HG03039 (cell line): ENCODE data around the gene GMPR.

Source experiments
- ATAC-seq: cut with Tn5 transposase; IDR thresholded peaks from one replicate; pipeline ENCODE4 v1.9.1; 2021; ENCODE audit warnings: mild to moderate bottlenecking, moderate library complexity; ENCODE audit not compliant: unreplicated experiment

Gene GMPR

DNA sequence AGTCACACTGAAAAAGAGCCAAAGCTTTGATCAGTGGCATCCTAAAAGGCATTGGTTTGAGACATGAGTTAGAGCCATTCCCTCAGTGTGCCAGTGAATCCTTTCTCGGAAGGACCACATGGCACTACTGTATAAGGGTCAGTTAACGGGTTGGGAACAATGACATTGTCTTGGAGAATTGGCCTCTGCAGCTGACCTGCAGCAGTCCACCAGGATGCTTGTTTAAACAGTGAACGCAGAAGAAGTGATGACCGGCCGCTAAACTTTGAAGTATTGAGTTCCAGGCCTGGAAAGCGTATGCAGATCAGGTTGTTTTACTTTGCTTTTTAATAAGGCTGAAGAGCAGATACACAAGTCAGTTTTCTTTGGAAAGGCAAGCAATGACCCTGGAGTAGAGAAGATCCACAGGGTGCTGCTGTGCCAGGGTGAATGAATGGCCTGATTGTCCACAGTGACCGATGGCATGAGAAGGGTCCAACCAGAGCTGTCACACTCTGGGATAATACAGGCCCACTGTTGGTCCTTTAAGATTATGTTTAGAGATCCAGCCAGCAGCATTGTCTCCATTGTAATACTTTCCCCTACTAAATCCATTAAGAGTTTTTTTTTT lies 57.8 kb downstream of the GMPR start:
- ATAC-seq = no peak

DNA sequence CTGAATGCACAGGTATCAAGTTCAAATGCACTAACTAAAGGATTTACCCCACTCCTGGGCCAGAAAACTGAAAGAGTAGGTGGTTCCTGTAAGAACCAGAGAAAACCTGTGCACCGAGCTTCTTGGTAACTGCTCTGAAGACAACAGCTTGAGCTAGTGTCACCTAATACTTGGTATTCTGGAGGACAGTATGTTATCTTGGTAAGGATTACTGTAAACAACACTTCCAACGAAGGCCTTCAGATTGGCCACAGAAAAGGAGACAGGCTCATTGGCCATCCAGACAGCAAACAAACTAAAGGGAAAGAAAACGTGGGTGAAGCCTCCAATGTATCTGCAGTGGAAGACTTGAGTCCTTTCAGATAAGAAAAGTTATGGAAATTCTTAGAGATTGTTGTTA lies 61.5 kb downstream of the GMPR start:
- ATAC-seq = no peak

DNA sequence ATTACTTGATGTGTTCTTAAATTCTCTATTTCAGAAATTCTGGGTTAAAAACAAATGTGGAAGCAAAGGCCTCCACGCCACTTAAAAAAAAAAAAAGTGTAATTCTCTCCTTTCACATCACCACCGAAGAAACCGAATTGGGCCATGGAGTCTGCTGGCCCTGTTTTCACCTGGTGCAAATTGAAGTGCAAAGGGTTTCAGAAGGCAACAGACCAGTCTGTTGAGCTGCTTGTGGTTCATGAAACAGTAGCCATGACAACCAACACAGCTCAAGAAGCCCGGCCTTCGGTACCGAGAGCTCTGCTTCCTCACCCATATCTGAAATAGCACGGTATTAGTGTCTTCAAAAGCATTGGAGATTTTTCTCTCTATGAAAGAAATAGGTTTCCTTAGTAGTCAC lies 63.1 kb downstream of the GMPR start:
- ATAC-seq = peak; percentile 65

DNA sequence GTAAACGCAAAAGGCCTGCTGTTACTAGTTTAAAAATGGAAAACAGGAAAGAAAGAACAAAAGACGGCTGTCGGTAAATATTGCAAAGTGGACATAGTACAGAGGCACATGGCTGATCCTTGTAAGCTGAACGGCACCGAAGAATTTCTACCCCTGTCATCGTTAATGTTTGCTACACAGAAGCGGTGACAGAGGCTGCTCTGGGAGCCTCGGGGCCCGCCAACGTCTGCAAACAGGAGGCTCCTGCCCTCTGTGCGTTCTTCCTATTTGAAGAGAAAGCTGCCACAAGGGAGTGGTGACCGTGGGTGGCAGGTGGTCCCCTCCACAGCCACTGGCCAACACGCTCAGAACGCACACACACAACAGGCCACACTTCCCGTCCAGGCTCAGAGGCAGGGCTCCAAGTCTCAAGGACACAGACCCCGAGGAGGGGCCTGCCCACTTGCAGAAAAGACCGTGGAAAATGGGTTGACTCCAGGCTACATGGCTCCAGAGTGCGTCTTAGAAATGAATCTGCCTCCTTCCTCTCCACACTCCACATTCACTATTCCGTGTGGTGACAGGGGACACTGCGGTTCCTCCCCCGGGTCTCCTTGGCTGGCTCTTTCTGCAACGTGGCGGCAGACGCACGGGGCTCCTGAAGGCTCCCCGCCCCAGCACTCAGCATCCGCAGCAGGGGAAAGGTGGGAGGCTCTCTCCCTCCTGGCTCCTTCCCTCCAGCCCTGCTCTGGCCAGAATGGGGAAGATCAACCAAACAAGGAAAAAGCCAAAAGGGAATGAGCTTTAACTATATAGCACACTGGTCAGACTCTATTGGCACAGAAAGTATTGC lies 64.5 kb downstream of the GMPR start:
- no peak for ATAC-seq

DNA sequence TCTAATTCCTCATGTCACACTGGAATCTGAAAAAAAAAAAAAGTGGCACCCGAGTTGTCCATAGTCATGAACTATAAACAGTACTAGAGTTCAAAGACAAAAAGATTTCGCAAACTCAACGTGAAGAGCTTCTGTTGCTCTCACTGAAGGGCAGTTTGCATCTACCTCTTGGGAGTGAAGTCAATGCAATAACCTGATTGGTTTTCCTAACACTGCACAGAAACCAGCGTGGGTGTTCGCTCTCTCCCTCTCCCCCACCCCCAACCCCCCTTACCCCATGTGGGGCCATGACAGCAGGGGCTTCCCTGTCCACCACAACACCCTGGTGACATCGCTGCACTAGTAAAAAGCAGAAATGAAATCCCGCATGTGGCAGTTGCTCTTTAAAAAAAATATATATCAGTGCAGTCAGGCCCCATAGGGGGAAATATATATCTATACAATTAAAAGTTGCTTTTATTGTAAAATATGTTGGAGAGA lies 66.9 kb downstream of the GMPR start:
- ATAC-seq = peak; percentile 85

DNA sequence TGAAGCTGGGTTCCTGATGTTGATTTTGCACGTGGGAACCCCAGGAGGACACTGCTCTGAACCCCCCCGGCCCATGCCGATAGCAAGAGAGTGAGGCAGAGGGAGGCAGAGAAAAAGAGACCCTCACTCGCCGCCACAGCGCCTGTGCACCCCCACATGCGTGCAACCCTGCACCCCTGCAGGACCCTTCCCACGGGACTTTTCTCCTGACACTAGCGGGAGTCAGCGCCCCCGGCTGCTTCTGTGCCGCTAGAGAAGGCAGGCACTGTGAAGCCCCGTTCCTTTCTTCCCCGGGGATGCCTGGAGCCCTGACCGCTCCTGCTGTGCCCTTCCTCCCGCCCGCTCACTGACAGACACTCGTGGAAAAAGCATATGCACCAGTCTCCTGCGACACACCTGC lies 67.4 kb downstream of the GMPR start:
- ATAC-seq = peak; percentile 9

DNA sequence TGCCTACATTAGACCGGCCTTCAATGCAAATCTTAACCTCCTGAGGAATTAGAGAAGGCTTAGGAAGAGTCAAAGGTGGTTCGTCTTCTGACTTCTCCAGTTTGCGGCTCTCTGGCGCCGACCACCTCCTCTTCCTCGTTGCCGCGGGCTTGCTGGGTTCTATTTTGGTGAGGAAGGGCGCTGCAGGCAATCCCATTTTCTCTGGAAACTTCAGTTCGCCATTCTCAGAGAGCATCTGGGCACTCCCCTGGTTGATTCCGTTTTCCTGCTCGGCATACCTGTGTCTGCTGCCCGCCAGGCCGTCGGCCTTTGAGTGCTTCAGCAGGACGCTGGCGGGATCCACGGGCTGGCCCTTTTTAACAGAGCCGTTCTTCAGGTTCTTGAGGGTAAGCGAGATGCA lies 67.9 kb downstream of the GMPR start:
- no peak for ATAC-seq

DNA sequence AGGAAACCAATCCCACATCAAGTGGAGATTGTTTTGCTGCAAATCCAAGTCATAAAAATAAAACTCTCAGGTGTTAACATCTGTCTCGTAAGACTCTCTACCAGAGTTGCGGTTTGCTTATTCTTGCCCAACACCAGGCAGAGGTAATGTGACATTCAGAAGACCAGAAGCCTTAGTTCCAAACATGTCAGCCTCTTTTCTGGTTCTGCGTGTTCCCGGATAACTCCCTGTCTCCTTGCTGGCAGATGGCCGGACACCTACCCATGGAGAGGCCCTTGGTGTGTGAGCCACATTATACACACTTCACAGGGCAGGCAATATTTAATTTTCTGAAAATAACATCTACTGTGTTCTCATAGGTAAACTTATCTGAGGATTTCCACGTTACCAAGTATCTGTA lies 73.4 kb downstream of the GMPR start:
- no peak for ATAC-seq

DNA sequence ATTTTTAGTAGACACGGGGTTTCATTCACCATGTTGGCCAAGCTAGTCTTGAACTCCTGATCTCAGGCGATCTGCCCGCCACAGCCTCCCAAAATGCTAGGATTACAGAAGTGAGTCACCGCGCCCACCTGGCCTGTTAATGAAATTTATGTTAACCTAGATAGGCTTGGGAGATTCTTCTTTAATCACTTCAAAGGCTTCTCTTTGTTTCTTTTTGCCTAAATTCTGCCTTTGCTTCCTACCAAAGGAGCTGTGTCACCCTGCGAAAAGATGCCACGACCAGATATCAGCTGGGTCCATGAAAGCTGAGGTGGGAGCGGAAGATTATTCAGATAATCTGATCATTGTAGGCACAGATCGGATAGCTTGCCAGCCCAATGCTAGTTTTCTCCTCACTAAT lies 75.3 kb downstream of the GMPR start:
- no peak for ATAC-seq

DNA sequence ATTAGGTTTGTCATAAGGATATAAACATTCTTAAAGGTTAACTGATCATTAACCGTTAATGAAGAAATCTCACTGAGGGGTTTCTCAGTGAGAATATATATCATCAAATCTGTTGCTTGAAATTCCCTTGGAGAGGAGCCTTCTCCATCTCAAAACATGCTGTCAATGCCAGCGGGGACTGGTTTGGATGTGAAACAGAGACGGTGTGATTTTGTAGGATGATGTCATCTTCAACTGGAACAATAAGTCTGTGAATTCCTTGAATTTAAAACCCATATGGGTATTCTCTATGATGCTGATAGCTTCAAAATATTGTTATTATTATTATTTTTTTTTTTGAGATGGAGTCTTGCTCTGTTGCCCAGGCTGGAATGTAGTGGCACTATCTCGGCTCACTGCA lies 75.9 kb downstream of the GMPR start:
- no peak for ATAC-seq

DNA sequence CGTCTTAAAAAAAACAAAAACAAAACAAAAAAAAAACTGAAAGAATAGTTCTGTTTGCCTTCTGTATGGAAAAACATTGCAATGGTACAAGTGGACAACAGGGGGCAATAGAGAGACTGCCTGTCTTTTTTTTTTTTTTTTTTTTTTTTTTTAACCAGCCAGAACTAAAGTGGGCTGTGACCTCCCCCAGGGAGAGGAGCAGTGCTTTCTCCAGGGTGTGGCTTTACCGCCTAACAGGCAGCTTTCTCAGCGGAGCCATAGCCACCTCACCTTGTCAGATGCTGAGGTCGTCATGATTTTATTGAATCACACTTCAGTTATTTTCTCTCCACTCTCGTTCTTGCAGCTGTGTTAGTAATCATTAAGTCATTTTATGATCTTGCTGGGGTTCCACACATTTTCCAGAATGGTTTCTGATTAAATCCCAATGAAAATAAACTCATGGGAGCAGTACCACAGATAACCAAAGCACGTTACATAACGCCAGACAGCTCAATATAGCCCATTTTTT lies 78.4 kb downstream of the GMPR start:
- no peak for ATAC-seq

DNA sequence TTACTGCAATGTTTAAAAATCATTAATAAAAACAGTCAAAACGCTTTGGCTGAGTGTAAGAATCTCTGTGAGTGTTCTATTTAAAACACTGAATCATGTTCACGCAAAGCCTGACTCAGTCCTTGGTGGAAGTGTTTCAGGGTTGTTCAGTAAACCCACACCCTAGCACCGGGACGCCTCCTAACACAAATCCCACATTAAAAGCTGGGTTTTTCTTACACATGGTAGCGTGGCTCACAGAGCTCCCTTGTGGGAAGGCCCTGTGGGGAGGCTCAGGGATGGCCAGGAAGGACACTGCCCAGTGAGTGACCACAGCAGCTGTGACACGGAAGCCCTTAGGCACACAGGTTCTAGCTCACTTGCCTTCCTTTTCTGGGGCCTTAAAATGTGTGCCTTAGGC lies 80.2 kb downstream of the GMPR start:
- ATAC-seq = no peak

DNA sequence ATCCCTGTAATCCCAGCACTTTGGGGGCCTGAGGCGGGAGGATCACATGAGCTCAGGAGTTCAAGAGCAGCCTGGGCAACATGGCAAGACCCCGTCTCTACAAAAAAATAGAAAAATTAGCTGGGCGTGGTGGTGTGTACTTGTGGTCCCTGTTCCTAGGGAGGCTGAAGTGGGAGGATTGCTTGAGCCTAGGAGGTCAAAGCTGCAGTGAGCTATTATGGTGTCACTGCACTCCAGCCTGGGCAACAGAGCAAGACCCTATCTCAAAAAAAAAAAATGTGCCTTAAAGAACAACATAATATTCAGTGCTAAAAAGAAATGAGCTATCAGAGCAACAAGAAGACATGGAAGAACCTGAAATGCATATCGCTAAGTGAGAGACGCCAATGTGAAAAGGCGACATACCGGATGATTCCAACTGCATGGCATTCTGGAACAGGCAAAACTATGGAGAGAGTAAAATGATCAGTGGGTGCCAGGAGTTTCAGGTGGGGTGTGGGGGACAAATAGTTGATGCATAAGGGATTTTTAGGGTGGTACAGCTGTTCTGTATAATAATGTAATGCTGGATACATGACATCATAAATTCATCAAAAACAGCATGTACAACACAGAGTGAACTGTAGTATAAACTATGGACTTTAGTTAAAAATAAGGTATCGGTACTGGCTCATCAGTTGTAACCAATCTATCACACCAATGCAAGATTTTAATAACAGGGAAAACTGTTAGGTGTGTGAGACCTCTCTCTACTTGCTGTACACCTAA lies 80.8 kb downstream of the GMPR start:
- ATAC-seq = no peak

DNA sequence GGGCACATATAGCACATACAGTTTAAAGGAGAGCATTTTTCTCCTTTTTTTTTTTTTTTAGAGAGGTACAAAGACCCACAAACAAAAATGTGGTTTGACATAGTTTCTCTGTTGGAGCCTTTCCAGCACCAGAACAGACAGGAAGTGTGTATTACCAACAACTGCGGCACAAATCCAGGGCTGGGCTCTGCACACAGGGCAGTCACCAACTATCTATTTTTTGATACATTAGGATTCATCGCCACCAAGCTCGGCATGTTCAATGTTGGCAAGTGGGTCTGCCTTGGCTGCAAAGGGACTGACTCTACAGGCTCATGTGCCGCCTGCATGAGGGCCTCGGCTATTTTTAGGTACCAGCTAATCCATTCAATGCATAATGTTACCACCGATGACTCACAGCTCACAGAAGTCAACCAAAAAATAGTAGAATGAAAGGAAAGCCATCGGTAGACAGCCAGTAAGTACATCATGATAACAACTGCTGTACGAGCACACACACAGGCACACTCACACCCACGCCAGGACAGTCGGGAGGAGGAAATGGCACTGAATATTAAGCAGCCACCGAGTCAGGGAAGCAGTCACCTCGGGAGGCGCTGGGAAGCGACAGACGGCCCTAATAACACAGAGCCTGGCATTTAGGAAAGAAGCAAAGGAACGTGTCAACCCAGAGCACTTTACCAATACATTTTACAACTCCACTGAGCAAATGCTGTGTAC lies 81.6 kb downstream of the GMPR start:
- ATAC-seq = peak; percentile 41

DNA sequence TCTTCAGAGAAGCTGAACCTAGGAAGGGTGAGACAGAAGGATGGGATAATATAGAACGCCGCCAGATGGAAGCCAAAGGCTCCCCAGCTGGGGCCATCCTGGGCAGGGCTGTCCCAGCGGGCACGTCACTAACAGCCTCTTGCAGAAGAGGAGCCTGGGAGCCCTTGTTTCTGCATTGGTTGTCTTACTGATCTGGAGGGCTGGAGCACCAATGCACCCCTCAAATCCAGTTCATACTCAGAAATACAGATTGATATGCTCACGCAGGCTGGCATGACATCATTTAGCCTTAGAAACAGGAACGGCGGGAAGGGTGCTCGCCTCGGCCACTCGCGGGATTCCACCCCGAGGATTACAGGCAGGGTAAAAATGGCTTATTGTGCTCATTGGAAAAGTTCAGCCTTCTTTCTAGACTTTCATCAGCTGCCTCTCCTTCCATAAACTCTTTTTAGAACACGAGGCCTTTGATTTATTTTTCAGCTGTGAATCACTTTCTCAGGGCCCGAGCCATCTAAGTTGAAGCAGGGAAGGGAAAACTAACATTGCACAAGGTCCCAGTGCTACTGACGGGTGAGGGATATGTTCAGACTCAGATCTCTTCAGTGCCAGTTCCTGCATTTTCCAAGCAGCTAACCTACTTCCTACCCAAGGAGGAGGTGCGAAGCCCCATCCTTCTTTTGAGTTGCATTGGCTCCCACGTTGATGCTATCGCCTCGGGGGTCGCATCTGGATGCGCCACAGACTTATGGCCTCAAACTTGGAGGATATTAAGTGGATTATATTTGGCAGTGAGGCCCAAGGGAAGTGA lies 82.3 kb downstream of the GMPR start:
- no peak for ATAC-seq

DNA sequence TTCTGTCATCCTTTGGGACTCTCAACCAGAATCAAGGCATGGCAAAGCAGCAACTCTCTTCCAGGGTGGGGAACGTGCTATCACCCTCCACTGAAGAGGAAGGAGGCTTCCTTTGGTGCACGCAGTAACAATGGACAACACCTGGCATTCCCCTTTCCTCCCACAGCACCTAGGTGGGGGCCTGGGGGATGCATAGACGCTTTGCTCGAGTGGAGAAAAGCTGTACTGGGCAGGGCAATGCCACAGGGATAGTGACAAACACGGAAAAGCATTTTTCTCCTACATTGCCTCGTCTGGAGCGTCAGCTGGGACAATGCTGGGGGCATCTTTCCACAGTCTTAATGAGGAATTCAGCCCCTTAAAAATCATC lies 82.9 kb downstream of the GMPR start:
- no peak for ATAC-seq

DNA sequence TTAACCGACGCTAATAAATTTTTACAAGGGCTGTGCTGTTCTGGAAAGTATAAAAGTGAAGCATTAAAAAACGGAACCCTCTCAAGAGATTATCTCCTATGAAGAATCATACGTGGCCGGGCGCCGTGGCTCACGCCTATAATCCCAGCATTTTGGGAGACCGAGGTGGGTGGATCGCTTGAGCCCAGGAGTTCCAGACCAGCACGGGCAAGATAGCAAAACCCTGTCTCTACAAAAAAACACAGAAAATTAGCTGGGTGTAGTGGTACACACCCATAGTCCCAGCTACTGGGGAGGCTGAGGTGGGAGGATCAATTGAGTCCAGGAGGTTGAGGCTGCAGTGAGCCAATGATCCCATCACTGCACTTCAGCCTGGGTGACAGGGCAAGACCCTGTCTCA lies 83.4 kb downstream of the GMPR start:
- no peak for ATAC-seq

DNA sequence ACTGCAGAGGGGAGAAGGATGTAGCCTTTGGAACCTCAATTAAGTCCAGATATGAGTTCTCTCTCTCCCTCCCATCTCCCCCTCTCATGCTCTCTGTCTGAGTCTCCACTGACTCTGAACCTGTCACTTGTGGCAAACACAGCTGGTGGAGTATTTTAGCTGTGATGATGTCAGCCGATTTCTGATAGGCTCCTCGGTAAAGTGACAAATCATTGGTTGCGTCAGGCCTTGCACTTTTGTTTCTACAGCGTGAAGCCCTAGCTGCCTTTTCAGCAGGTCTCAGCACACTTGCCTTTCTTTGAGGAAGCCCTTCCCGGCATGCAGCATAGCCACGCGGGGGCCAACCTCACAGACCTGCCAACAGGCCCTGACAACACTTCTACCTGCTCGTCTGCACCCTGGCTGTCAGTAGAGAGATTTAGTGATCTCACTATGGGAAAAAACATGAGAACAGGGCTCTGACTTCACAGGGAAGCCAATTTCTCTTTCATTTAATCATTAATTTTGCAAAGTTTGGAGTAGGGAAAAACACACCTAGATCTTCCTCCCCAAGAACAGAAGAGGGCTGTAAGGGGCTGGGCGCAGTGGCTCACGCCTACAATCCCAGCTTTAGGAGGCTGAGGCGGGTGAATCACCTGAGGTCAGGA lies 84.4 kb downstream of the GMPR start:
- ATAC-seq = peak; percentile 79

DNA sequence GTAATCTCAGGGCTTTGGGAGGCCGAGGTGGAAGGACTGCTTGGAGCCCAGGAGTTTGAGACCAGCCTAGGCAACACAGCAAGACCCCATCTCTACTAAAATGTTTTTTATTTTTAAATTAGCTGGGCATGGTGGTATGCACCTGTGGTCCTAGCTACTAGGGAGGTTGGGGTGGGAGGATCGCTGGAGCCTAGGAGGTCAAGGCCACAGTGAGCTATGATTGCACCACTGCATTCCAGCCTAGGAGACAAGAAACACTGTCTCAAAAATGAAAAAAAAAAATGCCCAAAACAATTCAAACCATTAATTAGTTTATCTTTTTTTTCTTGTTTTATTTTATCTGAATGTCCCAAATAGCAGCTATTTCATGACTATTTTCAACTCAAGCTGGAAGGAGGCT lies 85.8 kb downstream of the GMPR start:
- no peak for ATAC-seq
